Prostate gland (tissue), 2 donors: ENCODE results near the gene NOL6. TPM values are rescaled to one million over a fixed set of nuclear protein-coding genes. Genes with fewer than 3 reads are reported as not detected.
"Not testable (repeated sequence)": the region's sequence is repeated elsewhere in the genome, so short reads cannot be mapped to it uniquely, and the experiment has no call there.

Experiments used
- DNase-seq: peaks from one replicate; pipeline ENCODE4 v3.0.0-alpha.2; 2019; ENCODE audit warnings: low spot score
- H3K27ac ChIP-seq, 2 donors: fragments of 200-600 bp; sonication (generic); 2 replicates each; pipeline ENCODE4 v1.5.1; 2017 to 2019
- H3K27me3 ChIP-seq: fragments of 200-600 bp; sonication (generic); replicated peaks from 2 replicates; pipeline ENCODE4 v1.5.1; 2019; ENCODE audit not compliant: insufficient read depth
- H3K36me3 ChIP-seq, 2 donors: fragments of 200-600 bp; sonication (generic); 1 replicate in 1 of 2; 2 replicates in 1 of 2; pipeline versions ENCODE4 v1.5.1 to v1.8.1; 2017 to 2019
- H3K4me1 ChIP-seq: fragments of 200-600 bp; sonication (generic); replicated peaks from 2 replicates; pipeline ENCODE4 v1.5.1; 2019
- H3K4me3 ChIP-seq, 2 donors: fragments of 200-600 bp; sonication (generic); 2 replicates each; pipeline ENCODE4 v1.5.1; 2017 to 2019
- H3K9me3 ChIP-seq: fragments of 200-600 bp; sonication (generic); 2 replicates; pipeline ENCODE4 v1.5.1; 2017
- CTCF ChIP-seq, 4 experiments: fragments of 200-600 bp in 2 of 4; fragments of 450-650 bp in 2 of 4; sonication (generic) in 2 of 4; IDR thresholded peaks; 1 replicate in 3 of 4; 2 replicates in 1 of 4; pipeline ENCODE4 v1.5.1; 2016 to 2019; ENCODE audit warnings: antibody characterized with exemption in 4 of 4, mild to moderate bottlenecking in 2 of 4, moderate library complexity in 2 of 4
- POLR2A ChIP-seq: fragments of 450-650 bp; IDR thresholded peaks from one replicate; pipeline ENCODE4 v1.6.1; 2016; ENCODE audit warnings: antibody characterized with exemption, mild to moderate bottlenecking
- POLR2AphosphoS5 ChIP-seq: sonication (generic); formaldehyde crosslinking; IDR thresholded peaks from one replicate; pipeline ENCODE4 v1.6.1; 2017; ENCODE audit warnings: antibody characterized with exemption
- WGBS: methylation state at CpG from one replicate; pipeline ENCODE4 v1.1.5; 2018; 5-methylcytosine and 5-hydroxymethylcytosine counted together
- intact Hi-C: fragments of 100-400 bp; cut with DNase I; formaldehyde crosslinking; loops from one replicate; pipeline ENCODE4 v1.14.2; 2022
- total RNA-seq, 2 donors: library from RNA; depleted of rRNA; stranded (reverse); fragments of >200 nt; gene quantifications; one replicate each; pipeline ENCODE4 v1.1.0, GENCODE V29; 2016

Gene NOL6
- 10 to 100 TPM; 28.6 to 30.9 TPM for total RNA-seq

GRCh38 chr9:33473643-33474352 is at the start of gene NOL6:
Gene NOL6, minus strand, starts transcription at chr9:33473924. Its CDS starts 82 bp downstream, at chr9:33473842.
- peaks cover 9 to 16% of the 10 kb centered on the region in 2 donors for H3K36me3 ChIP-seq
- DNase-seq: peak; percentile 97
- peak within 1 kb of the TSS; percentile 63 to 75 for H3K4me3 ChIP-seq
- TF ChIP-seq CTCF (IDR thresholded peaks at IDR 0.05) (peak in 2 of 4 experiments; percentile 14 to 20), POLR2AphosphoS5 (peak; percentile 99), POLR2A (peak; percentile 53)
- 1% methylated on average over 32 of the region's 32 CpGs for WGBS
- intact Hi-C loops: no loop called here
- peaks cover 8% of the 10 kb centered on the region for H3K4me1 ChIP-seq
- H3K9me3 ChIP-seq: no peaks in the 10 kb centered on the region
- peak within 1 kb of the TSS; percentile 69 to 79 for H3K27ac ChIP-seq
- H3K27me3 ChIP-seq: no peaks in the 10 kb centered on the region

GRCh38 chr9:33521861-33522260 is 48.1 kb upstream of the NOL6 start:
- intact Hi-C loops, DNase-seq, H3K4me1 ChIP-seq, H3K4me3 ChIP-seq, H3K36me3 ChIP-seq, H3K27me3 ChIP-seq, H3K9me3 ChIP-seq, H3K27ac ChIP-seq: not testable (repeated sequence)
- 47% methylated on average over 6 of the region's 6 CpGs for WGBS

GRCh38 chr9:33517934-33518577 is 44.3 kb upstream of the NOL6 start:
- H3K4me3 ChIP-seq, H3K27ac ChIP-seq, H3K27me3 ChIP-seq, H3K9me3 ChIP-seq, H3K4me1 ChIP-seq, intact Hi-C loops, H3K36me3 ChIP-seq, DNase-seq: not testable (repeated sequence)
- WGBS: 51% methylated on average over 6 of the region's 6 CpGs

- no peaks in the 10 kb centered on the region for H3K36me3 ChIP-seq
- 83% methylated on average over 2 of the region's 2 CpGs for WGBS
- TF ChIP-seq CTCF (IDR thresholded peaks at IDR 0.05) (peak; percentile 21 to 55 (median 39)), POLR2AphosphoS5 (no peak), POLR2A (no peak)
- no peak overlapping the region for H3K4me3 ChIP-seq
- no peaks in the 10 kb centered on the region for H3K4me1 ChIP-seq
- H3K27ac ChIP-seq: no peak overlapping the region
- intact Hi-C loops: no loop called here
- H3K9me3 ChIP-seq: no peaks in the 10 kb centered on the region
- no peaks in the 10 kb centered on the region for H3K27me3 ChIP-seq
- no peak for DNase-seq
These were observed 43.6 kb upstream of the NOL6 start for GRCh38 chr9:33517373-33517772.

- H3K4me1 ChIP-seq, H3K4me3 ChIP-seq, H3K36me3 ChIP-seq, H3K27me3 ChIP-seq, intact Hi-C loops, H3K27ac ChIP-seq, H3K9me3 ChIP-seq, DNase-seq: not testable (repeated sequence)
- WGBS: 100% methylated on average over 1 of the region's 1 CpG
These were observed 42.7 kb upstream of the NOL6 start for GRCh38 chr9:33516397-33516796.

- H3K4me3 ChIP-seq, H3K36me3 ChIP-seq, H3K9me3 ChIP-seq, intact Hi-C loops, H3K4me1 ChIP-seq, H3K27me3 ChIP-seq: not testable (repeated sequence)
- peak overlapping the region; percentile 41 to 45 for H3K27ac ChIP-seq
- WGBS: 25% methylated on average over 2 of the region's 2 CpGs
- TF ChIP-seq POLR2AphosphoS5: peak; percentile 80
- DNase-seq: peak; percentile 23
These were observed 41.7 kb upstream of the NOL6 start for GRCh38 chr9:33515342-33515995.

- intact Hi-C loops, DNase-seq, H3K4me1 ChIP-seq, H3K4me3 ChIP-seq, H3K36me3 ChIP-seq, H3K27me3 ChIP-seq, H3K9me3 ChIP-seq, H3K27ac ChIP-seq: not testable (repeated sequence)
- 76% methylated on average over 2 of the region's 2 CpGs for WGBS
These were observed 38.8 kb upstream of the NOL6 start for GRCh38 chr9:33512535-33512934.

GRCh38 chr9:33511184-33511517 is 37.4 kb upstream of the NOL6 start:
- H3K27me3 ChIP-seq, H3K4me1 ChIP-seq, intact Hi-C loops, H3K36me3 ChIP-seq, H3K9me3 ChIP-seq, DNase-seq: not testable (repeated sequence)
- WGBS: 4% methylated on average over 8 of the region's 8 CpGs
- Histone ChIP-seq H3K27ac (peak overlapping the region; percentile 90 to 91), H3K4me3 (peak overlapping the region; percentile 52 to 54)
